ENCODE data around the gene PPCDC.

- no peak for TF ChIP-seq YY1 (IDR thresholded peaks at IDR 0.05; ENCODE audit: insufficient read depth, insufficient read length)
- TF ChIP-seq ZNF274 (IDR thresholded peaks at IDR 0.05; ENCODE audit: low read depth, low read length): no peak
These were observed 59.3 kb downstream of the PPCDC start for GRCh38 chr15:75082689-75083088.
